A204.1 (cell line): ENCODE results near the gene SLC16A4.

Experiments
- FAIRE-seq: peaks from 2 replicates; lab custom pipeline; 2012; peaks lifted over from hg19 to GRCh38; lab: Jason Lieb, UNC

Gene SLC16A4

DNA sequence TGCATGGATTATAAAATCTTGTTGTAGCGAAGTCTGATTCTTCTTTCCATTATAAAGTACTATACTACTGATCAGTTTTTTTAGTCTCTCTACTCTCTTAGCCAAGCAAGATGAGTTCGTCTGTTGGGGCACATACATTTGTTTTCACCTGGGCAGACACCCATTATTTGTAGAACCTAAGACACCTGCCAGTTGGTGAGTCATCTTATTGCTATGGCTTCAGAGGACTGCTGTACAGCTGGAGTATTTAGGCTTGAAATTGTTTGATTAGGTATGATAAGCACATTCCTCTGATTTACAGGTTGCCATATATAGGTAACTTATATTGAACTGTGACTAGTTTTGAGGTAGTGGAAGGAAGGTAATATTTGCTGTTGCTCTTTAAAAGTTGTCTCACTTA is 34.4 kb downstream of the SLC16A4 start:
- no peak for FAIRE-seq

DNA sequence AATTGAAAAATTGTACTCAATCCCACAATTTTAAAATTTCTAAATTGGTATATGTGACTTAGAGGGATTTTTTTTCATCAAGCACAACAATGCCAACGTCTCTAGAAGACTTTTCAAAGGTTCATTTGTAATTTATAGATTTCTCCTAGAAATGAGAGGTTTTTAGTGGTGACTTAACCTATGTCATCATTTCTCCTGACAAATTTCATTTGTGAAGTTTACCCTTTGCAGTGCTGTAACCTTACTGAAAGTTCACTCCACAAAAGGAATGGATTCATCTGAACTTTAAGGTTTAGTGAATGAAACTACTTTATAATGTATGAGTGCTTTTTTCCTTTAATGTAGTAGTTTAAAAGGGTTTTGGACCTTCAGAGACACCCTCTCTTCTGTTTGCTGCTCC is 35.5 kb downstream of the SLC16A4 start:
- peak; percentile 27 for FAIRE-seq

DNA sequence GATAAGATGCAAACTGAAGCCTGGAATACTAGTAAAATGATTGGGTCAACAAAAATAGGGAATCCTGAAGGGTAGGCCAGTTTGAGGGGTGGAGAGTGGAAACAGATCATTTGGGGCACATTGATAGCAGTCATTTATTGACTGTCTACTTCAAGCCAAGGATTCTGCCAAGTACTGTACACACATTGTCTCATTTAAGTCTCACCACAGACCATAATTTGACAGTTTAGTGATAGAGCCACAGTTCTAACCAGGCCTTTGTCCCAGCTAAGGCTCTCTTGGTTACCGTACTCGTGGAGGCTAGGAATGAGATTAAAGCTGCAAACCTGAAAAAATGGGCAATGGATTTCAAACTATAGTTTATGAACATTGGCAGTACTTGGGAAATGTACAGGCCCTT is 40.5 kb downstream of the SLC16A4 start:
- FAIRE-seq, result no peak

DNA sequence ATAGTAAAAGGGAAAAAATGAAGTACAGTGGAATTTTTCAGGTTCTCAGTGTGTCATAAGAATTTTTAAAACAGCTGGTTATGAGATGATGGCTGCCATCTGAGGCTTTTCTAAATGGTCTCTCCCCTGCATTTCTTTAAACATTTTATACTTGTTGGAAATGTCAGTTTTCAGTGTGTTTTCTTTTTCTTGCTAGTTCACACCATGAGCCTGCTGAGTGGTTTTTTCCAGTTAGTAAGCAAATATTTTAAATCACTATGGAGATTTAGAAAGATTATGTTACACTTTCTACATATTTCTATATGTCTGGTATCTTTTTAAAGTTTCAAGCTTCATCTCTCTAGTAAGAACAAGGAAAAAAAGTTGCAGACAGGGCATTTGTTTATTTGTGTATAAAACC is 42.1 kb downstream of the SLC16A4 start:
- FAIRE-seq, result no peak

DNA sequence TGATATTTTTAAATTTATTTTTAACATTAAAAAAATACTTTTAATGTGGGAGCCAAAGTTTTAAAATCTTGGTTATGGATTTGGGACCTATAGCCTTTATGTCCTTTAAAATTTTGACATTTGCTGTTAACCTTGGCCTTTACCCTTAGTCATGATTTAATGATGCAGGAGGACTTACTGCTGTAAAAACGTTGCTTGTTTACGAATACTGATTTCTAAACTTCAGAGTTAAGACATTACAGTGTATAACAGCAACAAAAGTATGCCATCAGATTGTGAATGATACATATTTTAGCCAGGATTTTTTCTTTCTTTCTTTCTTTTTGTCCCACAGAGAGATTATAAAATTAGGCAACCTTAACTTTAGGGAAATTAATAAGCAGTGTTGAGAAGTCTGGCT is 42.8 kb downstream of the SLC16A4 start:
- FAIRE-seq, result no peak

DNA sequence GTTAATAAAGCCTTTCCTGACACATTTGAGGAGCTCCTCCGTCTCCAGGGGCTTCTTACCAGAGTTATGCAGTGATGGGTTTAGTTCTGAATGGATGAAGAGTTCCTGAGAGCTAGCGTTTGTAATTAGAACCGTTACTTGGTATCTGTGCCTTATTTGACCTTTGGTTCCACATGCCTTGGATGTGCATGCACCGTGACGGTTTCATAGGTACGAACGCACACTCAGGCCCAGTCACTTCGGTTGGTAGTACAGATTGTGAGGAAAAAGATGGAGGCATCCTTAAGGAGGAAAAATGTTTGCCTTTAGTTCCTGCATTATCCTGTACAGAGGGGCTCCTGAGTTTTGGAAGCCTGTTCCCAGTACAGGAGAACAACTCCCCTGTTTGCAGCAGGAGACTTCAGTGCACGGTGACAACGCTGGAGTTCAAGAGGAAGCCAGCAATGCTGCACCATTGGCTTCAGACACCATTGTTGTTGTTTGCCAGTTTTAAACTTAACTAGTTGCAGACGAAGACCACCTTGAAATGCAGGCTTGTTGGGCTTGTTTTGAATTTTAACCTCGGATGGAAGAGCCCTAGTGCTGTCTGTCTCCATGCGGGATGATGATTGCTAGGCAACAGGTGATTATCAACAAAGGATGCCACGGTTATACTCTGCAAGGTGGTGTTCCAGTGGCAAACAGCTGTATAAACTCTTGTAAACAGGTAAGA is 43.5 kb downstream of the SLC16A4 start:
- FAIRE-seq, result no peak

DNA sequence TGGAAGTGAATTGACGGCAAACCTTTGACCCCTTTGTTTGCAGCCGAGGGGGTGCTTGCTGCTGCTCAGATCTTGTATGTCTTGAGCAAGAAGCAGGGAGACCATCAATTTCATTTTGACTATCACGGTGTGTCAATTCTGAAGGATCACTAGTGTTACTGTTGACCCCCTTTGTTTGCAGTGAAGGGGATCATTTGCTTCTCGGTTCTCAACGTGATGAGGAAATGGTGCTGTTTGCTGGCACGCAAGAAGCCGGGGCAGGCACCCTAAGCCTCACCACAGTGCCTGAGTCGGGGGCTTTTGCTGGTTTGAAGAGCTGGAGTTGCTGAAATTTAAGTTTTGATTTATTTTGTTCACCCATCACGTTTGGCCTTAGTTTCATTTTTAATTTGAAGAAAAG is 44.1 kb downstream of the SLC16A4 start:
- FAIRE-seq, result no peak

DNA sequence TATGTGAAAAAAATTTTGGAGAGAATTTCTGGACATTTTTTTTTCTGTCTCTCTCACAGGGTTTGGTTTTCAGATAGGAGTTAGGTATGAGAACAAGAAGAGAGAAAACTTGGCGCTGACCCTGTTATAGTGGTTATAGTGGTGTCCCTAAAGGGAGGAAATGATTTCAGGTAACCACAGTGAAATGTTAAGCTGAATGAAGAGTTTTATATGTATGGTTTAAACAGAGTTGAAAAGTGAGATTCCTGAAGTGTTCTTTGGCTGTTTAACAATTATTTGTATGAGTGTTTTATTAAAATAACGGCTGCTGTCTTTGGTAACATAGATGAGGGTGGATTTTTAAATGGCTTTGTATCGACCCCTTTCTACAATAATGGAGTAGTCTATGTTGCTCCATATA is 45.3 kb downstream of the SLC16A4 start:
- peak; percentile 3 for FAIRE-seq

DNA sequence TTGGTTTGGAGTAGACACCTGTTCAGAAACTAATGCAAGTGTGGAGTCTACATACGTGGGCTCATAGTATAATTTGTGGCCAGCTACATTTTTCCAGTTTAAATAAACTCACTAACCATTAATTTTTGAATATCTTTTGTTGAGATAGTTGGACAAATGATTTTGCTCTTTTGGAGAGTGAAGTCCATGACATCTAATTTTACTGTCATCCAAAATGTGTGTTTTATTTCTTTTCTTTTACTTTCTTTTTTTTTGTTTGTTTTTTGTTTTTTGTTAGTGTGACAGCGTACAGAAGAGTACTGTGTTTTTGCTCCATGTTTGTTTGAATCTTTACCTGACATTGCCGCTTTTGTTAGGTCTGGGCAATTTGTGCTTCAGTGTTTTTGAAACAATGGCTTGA is 46.7 kb downstream of the SLC16A4 start:
- FAIRE-seq, result no peak

DNA sequence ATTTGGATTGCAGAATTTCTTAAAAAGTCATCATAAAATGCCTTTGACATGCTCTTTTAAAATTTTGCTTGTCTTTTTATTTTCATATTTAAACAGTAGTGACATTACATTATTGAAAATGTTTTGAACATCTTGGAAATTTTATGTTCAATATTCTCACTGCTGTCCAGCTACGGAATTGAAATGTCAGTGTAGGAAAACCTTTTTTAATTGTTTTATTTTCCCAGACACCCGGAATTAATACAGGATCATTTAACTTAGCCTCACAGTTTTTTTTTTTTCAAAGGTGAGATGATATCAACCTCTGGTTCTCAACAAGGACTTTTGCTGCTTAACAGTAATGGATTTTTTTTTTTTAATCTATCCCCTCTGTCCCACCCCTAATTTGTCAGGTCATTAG is 47.6 kb downstream of the SLC16A4 start:
- no peak for FAIRE-seq

DNA sequence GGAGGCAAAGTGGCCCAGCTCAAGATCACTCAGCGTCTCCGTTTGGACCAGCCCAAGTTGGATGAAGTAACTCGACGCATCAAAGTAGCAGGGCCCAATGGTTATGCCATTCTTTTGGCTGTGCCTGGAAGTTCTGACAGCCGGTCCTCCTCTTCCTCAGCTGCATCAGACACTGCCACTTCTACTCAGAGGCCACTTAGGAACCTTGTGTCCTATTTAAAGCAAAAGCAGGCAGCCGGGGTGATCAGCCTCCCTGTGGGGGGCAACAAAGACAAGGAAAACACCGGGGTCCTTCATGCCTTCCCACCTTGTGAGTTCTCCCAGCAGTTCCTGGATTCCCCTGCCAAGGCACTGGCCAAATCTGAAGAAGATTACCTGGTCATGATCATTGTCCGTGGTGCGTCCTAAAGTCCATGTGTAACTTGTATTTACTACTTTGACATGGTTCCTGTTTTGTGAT is 48.9 kb downstream of the SLC16A4 start:
- FAIRE-seq, result no peak

DNA sequence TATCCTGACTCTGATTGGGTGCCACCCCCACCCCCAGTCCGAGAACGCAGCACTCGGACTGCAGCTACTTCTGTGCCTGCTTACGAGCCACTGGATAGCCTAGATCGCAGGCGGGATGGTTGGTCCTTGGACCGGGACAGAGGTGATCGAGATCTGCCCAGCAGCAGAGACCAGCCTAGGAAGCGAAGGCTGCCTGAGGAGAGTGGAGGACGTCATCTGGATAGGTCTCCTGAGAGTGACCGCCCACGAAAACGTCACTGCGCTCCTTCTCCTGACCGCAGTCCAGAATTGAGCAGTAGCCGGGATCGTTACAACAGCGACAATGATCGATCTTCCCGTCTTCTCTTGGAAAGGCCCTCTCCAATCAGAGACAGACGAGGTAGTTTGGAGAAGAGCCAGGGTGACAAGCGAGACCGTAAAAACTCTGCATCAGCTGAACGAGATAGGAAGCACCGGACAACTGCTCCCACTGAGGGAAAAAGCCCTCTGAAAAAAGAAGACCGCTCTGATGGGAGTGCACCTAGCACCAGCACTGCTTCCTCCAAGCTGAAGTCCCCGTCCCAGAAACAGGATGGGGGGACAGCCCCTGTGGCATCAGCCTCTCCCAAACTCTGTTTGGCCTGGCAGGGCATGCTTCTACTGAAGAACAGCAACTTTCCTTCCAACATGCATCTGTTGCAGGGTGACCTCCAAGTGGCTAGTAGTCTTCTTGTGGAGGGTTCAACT is 49.5 kb downstream of the SLC16A4 start:
- no peak for FAIRE-seq

DNA sequence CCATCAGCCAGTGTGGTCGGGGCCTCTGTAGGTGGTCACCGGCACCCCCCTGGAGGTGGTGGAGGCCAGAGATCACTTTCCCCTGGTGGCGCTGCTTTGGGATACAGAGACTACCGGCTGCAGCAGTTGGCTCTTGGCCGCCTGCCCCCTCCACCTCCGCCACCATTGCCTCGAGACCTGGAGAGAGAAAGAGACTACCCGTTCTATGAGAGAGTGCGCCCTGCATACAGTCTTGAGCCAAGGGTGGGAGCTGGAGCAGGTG is 50.7 kb downstream of the SLC16A4 start:
- no peak for FAIRE-seq

DNA sequence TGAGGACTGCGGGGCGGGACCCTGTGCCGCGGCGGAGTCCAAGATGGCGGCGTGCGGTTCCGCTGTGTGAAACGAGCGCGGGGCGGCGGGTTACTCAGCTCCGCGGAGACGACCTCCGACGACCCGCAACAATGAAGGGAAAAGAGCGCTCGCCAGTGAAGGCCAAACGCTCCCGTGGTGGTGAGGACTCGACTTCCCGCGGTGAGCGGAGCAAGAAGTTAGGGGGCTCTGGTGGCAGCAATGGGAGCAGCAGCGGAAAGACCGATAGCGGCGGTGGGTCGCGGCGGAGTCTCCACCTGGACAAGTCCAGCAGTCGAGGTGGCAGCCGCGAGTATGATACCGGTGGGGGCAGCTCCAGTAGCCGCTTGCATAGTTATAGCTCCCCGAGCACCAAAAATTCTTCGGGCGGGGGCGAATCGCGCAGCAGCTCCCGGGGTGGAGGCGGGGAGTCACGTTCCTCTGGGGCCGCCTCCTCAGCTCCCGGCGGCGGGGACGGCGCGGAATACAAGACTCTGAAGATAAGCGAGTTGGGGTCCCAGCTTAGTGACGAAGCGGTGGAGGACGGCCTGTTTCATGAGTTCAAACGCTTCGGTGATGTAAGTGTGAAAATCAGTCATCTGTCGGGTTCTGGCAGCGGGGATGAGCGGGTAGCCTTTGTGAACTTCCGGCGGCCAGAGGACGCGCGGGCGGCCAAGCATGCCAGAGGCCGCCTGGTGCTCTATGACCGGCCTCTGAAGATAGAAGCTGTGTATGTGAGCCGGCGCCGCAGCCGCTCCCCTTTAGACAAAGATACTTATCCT is 51.2 kb downstream of the SLC16A4 start:
- FAIRE-seq, result no peak

DNA sequence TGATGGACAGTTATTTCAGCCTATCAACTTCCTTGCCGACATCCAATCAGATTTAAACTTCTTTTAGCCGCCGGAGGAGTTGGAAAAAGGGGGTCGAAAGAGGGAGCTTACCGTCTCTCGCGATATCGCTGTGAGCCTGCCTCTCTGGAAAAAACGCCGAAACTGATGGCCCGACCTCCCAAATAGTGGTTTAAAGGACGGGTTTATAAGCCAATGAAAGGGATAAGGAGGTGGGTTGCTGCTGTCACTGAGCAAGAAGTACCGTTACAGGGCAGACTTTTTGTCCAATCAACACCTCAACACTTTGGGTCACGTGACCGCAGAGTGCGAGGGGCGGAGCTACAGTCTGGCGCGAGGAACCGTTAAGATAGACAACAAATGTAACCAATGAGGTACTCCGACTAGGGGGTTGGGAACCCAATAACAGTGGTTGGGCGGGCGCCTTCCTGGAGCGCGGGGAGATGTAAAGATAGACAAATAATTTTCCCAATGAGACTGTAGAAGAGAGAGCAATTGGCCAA is 51.9 kb downstream of the SLC16A4 start, which contains the start of gene RBM15:
Gene RBM15 (plus strand): TSS at position 492 of the 521 bp plus-strand sequence. CDS start 29 bp downstream, at position 521.
- FAIRE-seq, result peak; percentile 99

DNA sequence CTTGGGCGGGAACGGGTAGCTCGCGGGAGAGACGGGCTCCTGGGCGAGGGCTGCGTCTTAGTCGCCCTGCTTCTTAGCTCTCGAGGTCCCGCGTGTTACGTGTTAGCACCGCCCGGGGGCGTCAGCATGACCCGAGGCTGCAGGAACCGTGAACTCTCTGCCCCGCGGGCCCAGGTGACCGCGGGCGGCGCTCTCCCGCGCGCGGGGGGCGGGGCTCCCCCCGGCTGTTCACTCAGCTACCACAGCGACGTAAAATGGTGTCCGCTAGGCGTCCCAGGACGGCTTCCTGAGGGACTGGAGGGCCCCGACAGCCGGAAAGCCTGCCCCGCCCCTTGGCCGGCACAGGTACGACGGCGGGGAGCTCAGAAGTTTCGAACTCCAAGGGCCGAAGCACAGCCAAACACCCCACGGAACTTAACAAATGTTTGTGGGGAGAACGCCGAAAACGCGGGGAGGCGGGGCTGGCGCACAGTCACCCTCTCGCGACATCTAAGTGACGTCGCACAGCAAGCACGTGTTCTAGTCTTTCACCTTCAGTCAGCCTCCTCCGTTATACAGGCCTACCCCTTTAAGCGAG is 52.4 kb downstream of the SLC16A4 start:
- no peak for FAIRE-seq

DNA sequence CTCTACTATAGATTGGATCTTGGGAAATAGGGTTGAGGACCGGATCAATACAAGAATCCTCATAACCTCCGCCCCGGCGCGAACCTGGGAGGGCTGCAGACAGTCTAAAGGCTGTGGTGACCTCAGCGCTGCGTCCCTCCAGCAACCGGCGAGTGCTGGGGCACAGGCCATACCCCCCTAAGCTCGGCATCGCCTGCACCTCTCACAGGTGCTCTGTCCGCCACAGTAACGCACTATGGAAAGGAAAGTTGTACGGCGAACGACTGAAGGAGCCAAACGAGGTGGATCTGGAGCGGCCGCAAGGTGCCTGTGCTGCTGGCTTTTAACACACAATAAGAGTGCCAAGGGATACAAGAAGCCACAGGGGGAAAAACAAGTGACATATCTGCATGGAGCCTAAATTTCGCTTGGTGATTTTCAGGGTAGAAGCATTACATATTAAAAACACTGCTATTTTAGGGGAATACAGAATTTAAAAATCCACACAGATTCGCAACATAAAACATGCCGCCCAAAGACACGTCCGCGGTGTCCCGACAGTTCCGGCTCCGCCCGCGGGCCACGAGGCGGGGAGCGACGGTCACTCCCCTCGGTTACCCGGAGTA is 53.0 kb downstream of the SLC16A4 start:
- FAIRE-seq, result no peak

DNA sequence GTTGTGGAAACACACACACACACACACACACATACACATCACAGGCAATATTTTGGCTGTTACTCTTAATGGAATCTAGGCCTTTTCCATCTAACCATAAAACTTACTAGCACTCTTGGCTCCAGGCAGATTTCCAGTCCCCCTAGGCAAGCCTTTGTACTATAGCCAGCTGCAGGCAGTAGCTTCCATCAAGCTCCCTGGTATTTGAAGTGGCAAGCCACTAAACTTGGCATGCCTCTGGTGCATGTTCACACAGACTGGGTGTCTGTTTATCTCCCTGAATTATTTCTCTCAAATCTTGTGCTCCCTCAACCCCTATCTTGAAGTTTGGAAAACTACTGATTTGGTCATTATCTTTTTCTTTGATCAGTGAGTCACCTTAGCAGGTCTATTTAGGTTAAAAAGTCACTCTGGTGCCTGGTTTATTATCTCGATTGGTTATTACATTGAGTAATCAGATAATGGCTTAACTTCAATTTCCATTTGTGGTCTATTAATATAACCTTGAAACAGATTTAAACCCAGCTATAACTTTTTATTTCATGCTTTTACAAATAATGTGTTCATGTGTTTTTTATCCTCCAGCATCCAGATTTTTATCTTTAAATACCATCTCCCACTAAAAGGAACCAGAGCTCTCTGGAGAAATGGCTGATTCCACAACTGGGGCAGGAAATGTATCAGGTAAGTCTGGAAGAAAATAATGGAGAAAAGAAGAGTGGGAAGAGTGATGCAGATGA is 54.4 kb downstream of the SLC16A4 start:
- no peak for FAIRE-seq

DNA sequence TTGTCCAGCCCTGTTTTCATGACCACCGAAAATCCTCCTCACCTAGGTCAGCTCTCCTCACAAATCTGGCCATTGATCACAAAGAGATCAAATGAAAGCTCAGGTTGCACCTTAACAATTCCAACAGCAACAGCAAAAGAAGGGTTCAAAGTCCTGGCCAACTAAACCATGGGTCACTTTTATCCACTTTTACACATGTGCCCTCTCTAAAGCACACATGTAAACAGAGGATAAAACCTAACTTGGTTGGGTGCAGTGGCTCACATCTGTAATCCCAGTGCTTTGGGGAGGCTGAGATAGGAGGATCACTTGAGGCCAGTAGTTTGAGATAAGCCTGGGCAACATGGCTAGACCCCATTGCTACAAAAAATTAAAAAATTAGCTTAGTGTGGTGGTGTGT is 55.6 kb downstream of the SLC16A4 start:
- no peak for FAIRE-seq

DNA sequence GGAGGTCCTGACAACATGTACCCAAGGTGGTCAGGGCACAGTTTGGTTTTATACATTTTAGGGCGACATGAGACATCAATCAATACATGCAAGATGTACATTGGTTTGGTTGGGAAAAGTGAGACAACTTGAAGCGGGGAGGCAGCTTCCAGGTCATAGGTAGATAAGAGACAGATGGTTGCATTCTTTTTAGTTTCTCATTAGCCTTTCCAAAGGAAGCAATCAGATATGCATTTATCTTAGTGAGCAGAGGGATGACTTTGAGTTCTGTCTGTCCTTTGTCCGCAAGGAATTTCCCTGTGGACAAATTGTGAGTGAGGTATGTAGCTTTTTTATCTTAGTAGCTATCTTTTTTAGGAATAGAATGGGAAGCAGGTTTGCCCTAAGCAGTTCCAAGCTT is 62.1 kb downstream of the SLC16A4 start:
- FAIRE-seq, result no peak

DNA sequence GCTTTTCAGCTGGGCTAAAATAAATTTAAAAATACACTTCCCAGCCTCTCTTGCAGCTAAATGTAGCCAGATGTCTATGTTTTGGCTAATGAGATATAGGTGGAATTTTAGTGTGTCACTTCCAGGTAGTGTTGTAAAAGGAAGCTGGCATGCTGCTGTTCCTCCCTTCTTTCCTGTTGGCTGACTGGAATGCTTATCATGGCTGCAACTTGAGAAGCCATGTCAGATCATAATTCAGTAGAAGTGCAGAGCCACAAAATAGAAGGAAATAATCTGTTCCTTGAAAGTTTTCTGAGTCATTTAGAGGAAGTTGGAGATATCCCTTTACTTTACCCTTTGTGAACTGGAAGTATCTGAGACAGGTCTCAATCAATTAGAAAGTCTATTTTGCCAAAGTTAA is 62.6 kb downstream of the SLC16A4 start:
- no peak for FAIRE-seq

DNA sequence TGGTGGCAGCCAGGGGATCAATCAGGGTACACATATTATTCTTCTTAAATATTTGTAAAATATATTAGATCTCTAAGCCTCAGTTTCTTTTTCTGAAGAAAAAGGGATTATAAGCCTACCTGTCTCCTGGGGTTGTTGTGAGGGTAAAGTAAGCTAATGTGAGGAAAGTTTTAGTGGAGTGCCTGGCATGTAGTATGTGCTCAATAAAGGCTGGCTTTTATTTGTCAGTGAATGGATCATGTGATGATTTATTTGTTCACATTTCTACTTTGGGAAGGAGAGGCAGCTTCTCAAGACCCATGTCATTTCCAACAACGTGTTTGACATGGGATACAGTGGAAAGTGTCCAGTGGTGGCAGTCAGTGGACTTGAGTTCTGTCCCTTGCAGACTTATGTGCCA is 64.0 kb downstream of the SLC16A4 start:
- FAIRE-seq, result no peak
